OCI-LY7 (cell line): ENCODE data around the gene SCYL2. TPM values are rescaled to one million over a fixed set of nuclear protein-coding genes. Genes with fewer than 3 reads are reported as not detected.

Experiments used
- BruUV-seq: library from RNA; stranded (reverse); fragments of 400-500 nt; replicated peaks from 2 replicates; lab custom pipeline; 2021; lab: Mats Ljungman, UMichigan
- CTCF ChIA-PET: fragments of 300-600 bp; sonication (Branson Sonifier 250); formaldehyde crosslinking; loops from one replicate; lab custom pipeline; 2022; ENCODE audit warnings: antibody characterized with exemption; ENCODE audit not compliant: unreplicated experiment; lab: Charles Lee
- POLR2A ChIA-PET: fragments of 300-600 bp; sonication (Branson Sonifier 250); formaldehyde crosslinking; loops from one replicate; lab custom pipeline; 2022; ENCODE audit warnings: antibody characterized with exemption; lab: Charles Lee
- DNase-seq: peaks from one replicate; pipeline ENCODE4 v3.0.0-alpha.2; 2015; ENCODE audit warnings: low spot score
- H2AFZ ChIP-seq: fragments of 200-600 bp; sonication (generic), shearing (Covaris generic); 2 replicates; pipeline ENCODE4 v1.6.1; 2014; ENCODE audit warnings: mild to moderate bottlenecking, antibody characterized with exemption, low read length, moderate library complexity
- H3K27ac ChIP-seq: fragments of 200-600 bp; sonication (generic); 2 replicates; pipeline ENCODE4 v1.5.1; 2014; ENCODE audit warnings: mixed run types, low read depth, mild to moderate bottlenecking, moderate library complexity, low read length, inconsistent platforms; ENCODE audit not compliant: poor library complexity, severe bottlenecking
- H3K36me3 ChIP-seq: fragments of 200-600 bp; sonication (generic); 2 replicates; pipeline ENCODE4 v1.6.1; 2014; ENCODE audit warnings: mild to moderate bottlenecking, antibody characterized with exemption, low read length, moderate library complexity, mixed read lengths; ENCODE audit not compliant: insufficient read depth
- H3K4me1 ChIP-seq: fragments of 200-600 bp; sonication (generic); 2 replicates; pipeline ENCODE4 v1.5.1; 2014; ENCODE audit warnings: mild to moderate bottlenecking, low read length; ENCODE audit not compliant: insufficient read depth, poor library complexity, severe bottlenecking
- H3K4me2 ChIP-seq: fragments of 200-600 bp; sonication (generic); 2 replicates; pipeline ENCODE4 v1.6.1; 2014; ENCODE audit warnings: mild to moderate bottlenecking, low read length
- H3K4me3 ChIP-seq: fragments of 200-600 bp; sonication (generic); 2 replicates; pipeline ENCODE4 v1.5.1; 2014; ENCODE audit warnings: mild to moderate bottlenecking, low read depth, low read length; ENCODE audit not compliant: poor library complexity, severe bottlenecking
- H3K79me2 ChIP-seq: fragments of 200-600 bp; sonication (generic); 2 replicates; pipeline ENCODE4 v1.6.1; 2016; ENCODE audit warnings: low read depth, mild to moderate bottlenecking, low read length, moderate library complexity, mixed read lengths; ENCODE audit not compliant: insufficient read depth
- H3K9me2 ChIP-seq: fragments of 200-600 bp; sonication (generic); 2 replicates; pipeline ENCODE4 v1.6.1; 2016; ENCODE audit warnings: mild to moderate bottlenecking, low read length, mixed read lengths; ENCODE audit not compliant: insufficient read depth
- H3K9me3 ChIP-seq: fragments of 200-600 bp; sonication (generic); 2 replicates; pipeline ENCODE4 v1.6.1; 2014; ENCODE audit warnings: mild to moderate bottlenecking, mixed run types, low read length, mixed read lengths
- H4K20me1 ChIP-seq: fragments of 200-600 bp; sonication (generic); 2 replicates; pipeline ENCODE4 v1.6.1; 2014; ENCODE audit warnings: mild to moderate bottlenecking, antibody characterized with exemption, low read length, moderate library complexity, mixed read lengths; ENCODE audit not compliant: insufficient read depth
- EZH2phosphoT487 ChIP-seq: fragments of 200-600 bp; sonication (generic); IDR thresholded peaks from 2 replicates; pipeline ENCODE4 v1.6.1; 2018; ENCODE audit warnings: low read depth, borderline replicate concordance, mild to moderate bottlenecking, mixed run types, antibody characterized with exemption, low read length, moderate library complexity, mixed read lengths
- intact Hi-C: fragments of 100-400 bp; cut with micrococcal nuclease; formaldehyde crosslinking; loops from one replicate; pipeline ENCODE4 v1.10.0; 2022; ENCODE audit not compliant: unreplicated experiment
- total RNA-seq, 2 experiments: library from RNA; depleted of rRNA in 1 of 2; stranded (reverse); fragments of >200 nt in 1 of 2; shearing (Covaris generic) in 1 of 2; gene quantifications; 2 replicates each; pipeline ENCODE4 v1.2.3, GENCODE V29; 2014 to 2022
- TF ChIP-seq, protein P1 (sequence below): fragments of 200-600 bp; sonication (generic); conservative IDR thresholded peaks from 2 replicates; pipeline ENCODE4 v1.5.1; 2014; ENCODE audit warnings: mild to moderate bottlenecking, antibody characterized with exemption, low read length, moderate library complexity, mixed read lengths

Gene SCYL2
- total RNA-seq, 2 experiments from 2014 or later, result 13.9 to 30.7 TPM

- Histone ChIP-seq H3K9me2 (no peaks in the 10 kb centered on the region), H3K36me3 (no peaks in the 10 kb centered on the region), H4K20me1 (no peaks in the 10 kb centered on the region), H3K79me2 (no peaks in the 10 kb centered on the region), H3K9me3 (no peaks in the 10 kb centered on the region), H3K4me2 (no peak overlapping the region), H2AFZ (no peak overlapping the region), H3K27ac (no peak overlapping the region), H3K4me3 (no peak overlapping the region), H3K4me1 (no peaks in the 10 kb centered on the region)
- DNase-seq, result no peak
- ChIA-PET POLR2A (no interaction called here), CTCF (no interaction called here)
- BruUV-seq, result no TSS peak
- intact Hi-C loops, result no loop called here
- TF ChIP-seq, protein P1, sequence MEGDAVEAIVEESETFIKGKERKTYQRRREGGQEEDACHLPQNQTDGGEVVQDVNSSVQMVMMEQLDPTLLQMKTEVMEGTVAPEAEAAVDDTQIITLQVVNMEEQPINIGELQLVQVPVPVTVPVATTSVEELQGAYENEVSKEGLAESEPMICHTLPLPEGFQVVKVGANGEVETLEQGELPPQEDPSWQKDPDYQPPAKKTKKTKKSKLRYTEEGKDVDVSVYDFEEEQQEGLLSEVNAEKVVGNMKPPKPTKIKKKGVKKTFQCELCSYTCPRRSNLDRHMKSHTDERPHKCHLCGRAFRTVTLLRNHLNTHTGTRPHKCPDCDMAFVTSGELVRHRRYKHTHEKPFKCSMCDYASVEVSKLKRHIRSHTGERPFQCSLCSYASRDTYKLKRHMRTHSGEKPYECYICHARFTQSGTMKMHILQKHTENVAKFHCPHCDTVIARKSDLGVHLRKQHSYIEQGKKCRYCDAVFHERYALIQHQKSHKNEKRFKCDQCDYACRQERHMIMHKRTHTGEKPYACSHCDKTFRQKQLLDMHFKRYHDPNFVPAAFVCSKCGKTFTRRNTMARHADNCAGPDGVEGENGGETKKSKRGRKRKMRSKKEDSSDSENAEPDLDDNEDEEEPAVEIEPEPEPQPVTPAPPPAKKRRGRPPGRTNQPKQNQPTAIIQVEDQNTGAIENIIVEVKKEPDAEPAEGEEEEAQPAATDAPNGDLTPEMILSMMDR, result no peak
- no peak for TF ChIP-seq EZH2phosphoT487
Observed at GRCh38 chr12:100238801-100239200, 28.2 kb upstream of the SCYL2 start.

DNA sequence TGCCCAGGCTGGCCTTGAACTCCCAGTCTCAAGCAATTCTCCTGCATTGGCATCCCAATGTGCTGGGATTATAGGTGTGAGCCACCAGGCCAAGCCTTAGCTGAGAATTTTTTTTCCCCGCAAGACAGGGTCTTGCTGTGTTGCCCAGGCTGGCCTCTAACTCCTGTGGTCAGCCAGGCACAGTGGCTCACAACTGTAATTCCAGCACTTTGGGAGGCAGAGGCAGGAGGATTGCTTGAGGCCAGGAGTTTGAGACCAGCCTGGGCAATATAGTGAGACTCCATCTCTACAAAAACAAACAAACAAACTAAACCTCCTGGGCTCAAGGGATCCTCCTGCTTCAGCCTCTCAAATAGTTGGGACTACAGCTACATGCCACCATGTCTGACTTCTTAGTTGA lies 27.4 kb upstream of the SCYL2 start:
- CTCF ChIA-PET, result no interaction called here
- Histone ChIP-seq H3K36me3 (no peaks in the 10 kb centered on the region), H3K9me3 (no peaks in the 10 kb centered on the region), H3K4me3 (no peak overlapping the region), H3K79me2 (no peaks in the 10 kb centered on the region), H2AFZ (no peak overlapping the region), H4K20me1 (no peaks in the 10 kb centered on the region), H3K27ac (no peak overlapping the region), H3K9me2 (no peaks in the 10 kb centered on the region), H3K4me1 (no peaks in the 10 kb centered on the region), H3K4me2 (no peak overlapping the region)
- DNase-seq, result no peak
- POLR2A ChIA-PET, result interaction anchor here (0.7 kb wide), 1 partner anchor 51 kb away, joined by 4 read pairs; no protein-coding TSS in a partner anchor
- BruUV-seq, result no TSS peak
- intact Hi-C loops, result no loop called here
- TF ChIP-seq, protein P1, result no peak
- TF ChIP-seq EZH2phosphoT487, result no peak

DNA sequence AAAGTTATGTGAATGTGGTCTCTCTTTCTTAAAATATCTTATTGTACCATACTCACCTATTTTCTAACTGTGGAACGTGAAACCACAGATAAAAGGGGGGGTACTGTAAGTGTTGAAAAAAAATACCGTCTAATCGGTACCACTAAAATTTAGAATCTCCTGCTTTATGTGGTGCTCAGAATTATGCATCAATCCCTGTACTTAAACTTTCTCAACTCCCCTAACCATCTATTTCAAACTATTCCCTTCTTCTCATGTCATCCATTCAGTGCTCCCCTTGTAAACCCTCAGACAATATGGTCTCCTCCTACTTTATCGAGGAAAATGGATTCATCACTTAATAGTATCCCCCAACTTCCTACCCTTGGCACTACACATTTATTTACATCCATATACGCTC lies 23.8 kb upstream of the SCYL2 start:
- Histone ChIP-seq H3K4me1 (no peaks in the 10 kb centered on the region), H3K79me2 (no peaks in the 10 kb centered on the region), H3K27ac (no peak overlapping the region), H3K4me3 (no peak overlapping the region), H3K36me3 (no peaks in the 10 kb centered on the region), H4K20me1 (no peaks in the 10 kb centered on the region), H3K9me2 (no peaks in the 10 kb centered on the region), H3K4me2 (no peak overlapping the region), H3K9me3 (no peaks in the 10 kb centered on the region), H2AFZ (no peak overlapping the region)
- BruUV-seq, result no TSS peak
- ChIA-PET POLR2A (no interaction called here), CTCF (no interaction called here)
- TF ChIP-seq EZH2phosphoT487, result no peak
- TF ChIP-seq, protein P1, result no peak
- no peak for DNase-seq
- intact Hi-C loops, result no loop called here
